H1 (cell line): Measurements from ENCODE around the gene COPS9. TPM values are rescaled to one million over a fixed set of nuclear protein-coding genes. Genes with fewer than 3 reads are reported as not detected.

Experiments
- CTCF ChIA-PET: fragments of 300-600 bp; sonication (Branson Sonifier 250); formaldehyde crosslinking; loops from one replicate; lab custom pipeline; 2021; ENCODE audit not compliant: partially characterized antibody; lab: Charles Lee
- POLR2A ChIA-PET: fragments of 300-600 bp; sonication (Branson Sonifier 250); formaldehyde crosslinking; loops from one replicate; lab custom pipeline; 2021; ENCODE audit warnings: inconsistent platforms; ENCODE audit not compliant: partially characterized antibody; lab: Charles Lee
- DNase-seq, 2 experiments: peaks; one replicate each; pipeline versions ENCODE4 v3.0.0 to v3.0.0-alpha.2; 2010 to 2022; ENCODE audit warnings: low spot score in 2 of 2, low read depth in 1 of 2, mixed read lengths in 1 of 2
- FAIRE-seq: peaks from 2 replicates; lab custom pipeline; 2011; peaks lifted over from hg19 to GRCh38; lab: Jason Lieb, UNC
- H2AFZ ChIP-seq: 2 replicates; pipeline ENCODE4 v1.8.1; 2012; ENCODE audit warnings: low read length, inconsistent platforms
- H2AK5ac ChIP-seq: 2 replicates; pipeline ENCODE4 v1.6.1; 2013; ENCODE audit warnings: low read depth, low read length
- H2BK120ac ChIP-seq: replicated peaks from 2 replicates; pipeline ENCODE3; 2013; ENCODE audit warnings: low read depth, low read length, inconsistent platforms
- H2BK12ac ChIP-seq: 2 replicates; pipeline ENCODE4 v1.6.1; 2013; ENCODE audit warnings: low read depth, low read length
- H2BK15ac ChIP-seq: 2 replicates; pipeline ENCODE4 v1.6.1; 2013; ENCODE audit warnings: low read length
- H2BK20ac ChIP-seq: 2 replicates; pipeline ENCODE4 v1.6.1; 2013; ENCODE audit warnings: low read length
- H2BK5ac ChIP-seq: 2 replicates; pipeline ENCODE4 v1.6.1; 2013; ENCODE audit warnings: low read depth, low read length
- H3K14ac ChIP-seq: 2 replicates; pipeline ENCODE4 v1.6.1; 2013; ENCODE audit warnings: inconsistent platforms; ENCODE audit not compliant: insufficient read length
- H3K18ac ChIP-seq: 2 replicates; pipeline ENCODE4 v1.6.1; 2013; ENCODE audit warnings: low read length; ENCODE audit errors: extremely low read depth
- H3K23ac ChIP-seq: 2 replicates; pipeline ENCODE4 v1.6.1; 2013; ENCODE audit warnings: inconsistent platforms; ENCODE audit not compliant: insufficient read length
- H3K23me2 ChIP-seq: 2 replicates; pipeline ENCODE4 v1.6.1; 2013; ENCODE audit warnings: low read depth, low read length
- H3K27ac ChIP-seq: 2 replicates; pipeline ENCODE4 v1.6.1; 2011; ENCODE audit warnings: low read depth, low read length, inconsistent platforms
- H3K27me3 ChIP-seq, 4 experiments: replicated peaks in 1 of 4; 1 replicate in 1 of 4; 2 replicates in 3 of 4; pipeline versions ENCODE4 v1.6.1 to v1.8.1; 2011 to 2013; ENCODE audit warnings: low read length in 3 of 4, mild to moderate bottlenecking in 3 of 4, inconsistent platforms in 2 of 4, mixed read lengths in 2 of 4, moderate library complexity in 1 of 4; ENCODE audit not compliant: control insufficient read depth in 3 of 4, insufficient read depth in 3 of 4; ENCODE audit errors: extremely low read depth in 1 of 4
- H3K36me3 ChIP-seq, 4 experiments: 2 replicates each; pipeline versions ENCODE4 v1.6.1 to v1.8.1; 2011 to 2013; ENCODE audit warnings: mild to moderate bottlenecking in 4 of 4, low read length in 3 of 4, moderate library complexity in 2 of 4, control low read depth in 1 of 4, inconsistent platforms in 1 of 4; ENCODE audit not compliant: insufficient read depth in 4 of 4, control insufficient read depth in 2 of 4
- H3K4ac ChIP-seq: replicated peaks from 2 replicates; pipeline ENCODE3; 2013; ENCODE audit warnings: low read length, low read depth, mixed read lengths, inconsistent platforms; ENCODE audit not compliant: insufficient read length
- H3K4me1 ChIP-seq, 4 experiments: replicated peaks in 1 of 4; 1 replicate in 1 of 4; 2 replicates in 3 of 4; pipeline versions ENCODE4 v1.6.1 to v1.8.1; 2011 to 2013; ENCODE audit warnings: low read length in 3 of 4, inconsistent platforms in 2 of 4, mixed read lengths in 1 of 4; ENCODE audit not compliant: insufficient read depth in 4 of 4, control insufficient read depth in 3 of 4
- H3K4me2 ChIP-seq, 2 experiments: 2 replicates each; pipeline versions ENCODE4 v1.6.1 to v1.8.1; 2011 to 2013; ENCODE audit warnings: low read depth in 2 of 2, low read length in 2 of 2, control low read depth in 1 of 2, inconsistent platforms in 1 of 2, mild to moderate bottlenecking in 1 of 2; ENCODE audit not compliant: insufficient read depth in 1 of 2
- H3K4me3 ChIP-seq, 4 experiments: fragments of 200-600, 300-600 bp in 1 of 4; sonication (generic), shearing (Covaris generic), sonication (Bioruptor Twin) in 1 of 4; 2 replicates each; pipeline versions ENCODE4 v1.5.1 to v1.8.1; 2011 to 2016; ENCODE audit warnings: low read length in 4 of 4, low read depth in 3 of 4, control low read depth in 2 of 4, inconsistent platforms in 2 of 4, mild to moderate bottlenecking in 2 of 4, mixed read lengths in 1 of 4, moderate library complexity in 1 of 4; ENCODE audit not compliant: insufficient read depth in 2 of 4; ENCODE audit errors: extremely low read depth in 1 of 4
- H3K56ac ChIP-seq: replicated peaks from 2 replicates; pipeline ENCODE3; 2013; ENCODE audit warnings: low read depth, mild to moderate bottlenecking, mixed read lengths, low read length, inconsistent platforms; ENCODE audit not compliant: insufficient read length
- H3K79me1 ChIP-seq: 2 replicates; pipeline ENCODE4 v1.6.1; 2013; ENCODE audit warnings: low read depth, low read length, control low read depth
- H3K79me2 ChIP-seq, 2 experiments: 2 replicates each; pipeline versions ENCODE4 v1.6.1 to v1.8.1; 2012 to 2013; ENCODE audit warnings: low read length in 2 of 2, mild to moderate bottlenecking in 2 of 2, inconsistent platforms in 1 of 2; ENCODE audit not compliant: insufficient read depth in 2 of 2, control insufficient read depth in 1 of 2
- H3K9ac ChIP-seq, 4 experiments: replicated peaks in 1 of 4; 1 replicate in 1 of 4; 2 replicates in 3 of 4; pipeline versions ENCODE4 v1.6.1 to v1.8.1; 2011 to 2013; ENCODE audit warnings: low read depth in 3 of 4, low read length in 3 of 4, control low read depth in 2 of 4, mild to moderate bottlenecking in 2 of 4, moderate library complexity in 2 of 4, inconsistent platforms in 1 of 4; ENCODE audit errors: extremely low read depth in 1 of 4
- H3K9me3 ChIP-seq, 2 experiments: 2 replicates each; pipeline versions ENCODE4 v1.6.1 to v1.8.1; 2012 to 2013; ENCODE audit warnings: mild to moderate bottlenecking in 2 of 2, moderate library complexity in 2 of 2, control low read depth in 1 of 2, inconsistent platforms in 1 of 2, low read depth in 1 of 2, low read length in 1 of 2, mixed read lengths in 1 of 2; ENCODE audit not compliant: insufficient read depth in 2 of 2
- H4K20me1 ChIP-seq, 2 experiments: replicated peaks in 1 of 2; 2 replicates each; pipeline versions ENCODE3 to v1.8.1; 2011 to 2013; ENCODE audit warnings: inconsistent platforms in 2 of 2, low read length in 2 of 2, mild to moderate bottlenecking in 1 of 2; ENCODE audit not compliant: insufficient read depth in 2 of 2, control insufficient read depth in 1 of 2
- H4K5ac ChIP-seq: 2 replicates; pipeline ENCODE4 v1.6.1; 2013; ENCODE audit warnings: low read length, low read depth, mixed read lengths, inconsistent platforms; ENCODE audit not compliant: insufficient read length
- H4K8ac ChIP-seq: 2 replicates; pipeline ENCODE4 v1.8.0; 2013; ENCODE audit warnings: mild to moderate bottlenecking, moderate library complexity, low read length, inconsistent platforms; ENCODE audit not compliant: insufficient read depth; ENCODE audit errors: extremely low read depth
- H4K91ac ChIP-seq: replicated peaks from 2 replicates; pipeline ENCODE3; 2013; ENCODE audit warnings: low read length, mixed read lengths, inconsistent platforms; ENCODE audit not compliant: insufficient read length
- NRF1 ChIP-seq: IDR thresholded peaks from 2 replicates; pipeline ENCODE4 v1.6.1; 2011; ENCODE audit warnings: mild to moderate bottlenecking, low read depth, low read length, improper control_type of control experiment
- WGBS, 2 experiments: shearing (Covaris generic) in 1 of 2; methylation state at CpG; one replicate each; pipeline versions ENCODE4 v1.1.6 to v1.1.7; 2013 to 2015; ENCODE audit warnings: low lambda C conversion rate in 2 of 2, mixed read lengths in 2 of 2, inconsistent platforms in 1 of 2, low coverage in 1 of 2, missing lambda C conversion rate in 1 of 2; ENCODE audit not compliant: insufficient replicate concordance in 2 of 2, insufficient coverage in 1 of 2, insufficient read length in 1 of 2; ENCODE audit errors: extremely low coverage in 1 of 2, missing lambda C conversion rate in 1 of 2; 5-methylcytosine and 5-hydroxymethylcytosine counted together
- polyA plus RNA-seq, 7 experiments: library from polyadenylated mRNA; depleted of rRNA in 3 of 7; stranded (reverse) in 5 of 7; unstranded in 2 of 7; fragments of >200 nt in 5 of 7; fragments of 200-250 nt in 2 of 7; gene quantifications; 1 replicate in 5 of 7; 2 replicates in 1 of 7; 4 replicates in 1 of 7; pipeline versions ENCODE4 v1.2.1 to v1.2.3, GENCODE V29; 2011 to 2013; ENCODE audit warnings: missing spikeins in 2 of 7, mixed read lengths in 2 of 7
- total RNA-seq: library from RNA; stranded (reverse); fragmentation: NEBNext Ultra II Directional; extraction: Animal tissue kit (Norgen Biotek cat#: 25700); gene quantifications from 2 replicates; pipeline ENCODE4 v1.2.1, GENCODE V29; 2021

Gene COPS9
- total and polyA plus RNA-seq, 2 of the 8 experiments (the other 6 are each of a cell fraction or from before 2014, with no cell fraction given) = 154 to 234 TPM

- ChIA-PET POLR2A (no interaction called here), CTCF (interaction anchor here (1.7 kb wide), 1 partner anchor 85 kb away, joined by 7 read pairs; no protein-coding TSS in a partner anchor)
- Histone ChIP-seq H2AK5ac (no peak overlapping the region), H3K79me1 (no peaks in the 10 kb centered on the region), H3K18ac (no peak overlapping the region), H3K56ac (no peak overlapping the region), H2BK15ac (no peak overlapping the region), H3K14ac (no peak overlapping the region), H2BK120ac (no peak overlapping the region), H3K23ac (no peak overlapping the region), H3K4me3 (no peak overlapping the region), H2BK20ac (no peak overlapping the region), H3K23me2 (peaks cover 9% of the 10 kb centered on the region; the same call in 1 of the 2 replicates), H3K4me2 (no peak overlapping the region), H2BK12ac (no peak overlapping the region), H3K27me3 (peaks cover 0 to 2% (median under 1%) of the 10 kb centered on the region in 4 experiments; a peak in 2 of 7 replicates), H4K8ac (0 out of 2 replicates have a peak overlapping the region, but pooled peaks have one; percentile 3), H3K36me3 (no peaks in the 10 kb centered on the region), H4K91ac (no peak overlapping the region), H3K9ac (no peak overlapping the region), H4K20me1 (peaks cover 0 to 11% of the 10 kb centered on the region in 2 experiments), H2AFZ (no peak overlapping the region), H3K79me2 (no peaks in the 10 kb centered on the region), H3K4ac (no peak overlapping the region), H3K4me1 (no peaks in the 10 kb centered on the region; a peak in 2 of 7 replicates), H4K5ac (no peak overlapping the region), H2BK5ac (no peak overlapping the region), H3K9me3 (peaks cover 0 to 6% of the 10 kb centered on the region in 2 experiments; a peak in 1 of 4 replicates), H3K27ac (no peak overlapping the region)
- DNase-seq (no peak), FAIRE-seq (no peak)
- no peak for TF ChIP-seq NRF1
- 91% methylated on average over 8 of the region's 10 CpGs; no CpG with 5 or more reads in 1 of the 2 experiments for WGBS, 2 experiments
These were observed 10.0 kb upstream of the COPS9 start for GRCh38 chr2:240146141-240146561.
